ENCODE results near the gene OR6S1. TPM values are rescaled to one million over a fixed set of nuclear protein-coding genes. Genes with fewer than 3 reads are reported as not detected.

OR6S1 gene
- total RNA-seq, 1 experiment from 2014 or later: not detected

DNA sequence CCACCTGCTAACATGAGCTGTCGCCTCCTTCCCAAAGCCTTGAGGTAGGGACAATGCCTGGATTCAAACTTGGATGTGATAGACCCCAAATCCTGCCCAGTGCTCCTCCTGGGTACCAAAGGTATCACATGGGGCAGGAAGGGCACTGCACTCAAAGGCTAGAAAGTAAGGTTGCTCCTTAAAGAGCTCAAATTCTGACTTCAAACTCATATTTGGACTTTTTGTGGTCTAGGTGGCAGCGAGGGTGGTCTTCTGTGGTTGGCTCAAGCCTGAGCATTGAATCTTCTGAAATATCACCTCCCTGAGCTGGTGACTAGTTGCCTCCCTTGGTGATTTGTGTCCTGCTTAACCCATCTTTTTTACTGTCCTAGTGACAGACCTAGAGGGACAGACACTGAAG is 34.6 kb upstream of the OR6S1 start:
- ChIA-PET POLR2A (no interaction called here), CTCF (no interaction called here)
- no TSS peak for BruUV-seq (replicated peaks)
- Histone ChIP-seq H3K4me1 (ENCODE audit: control insufficient read depth, insufficient read depth, low read length) (peaks cover 16% of the 10 kb centered on the region), H3K4me3 (ENCODE audit: low read depth in 2 of 2, low read length in 2 of 2) (no peak overlapping the region), H3K27ac (ENCODE audit: low read length) (no peak overlapping the region), H3K36me3 (ENCODE audit: control insufficient read depth, insufficient read depth, low read length) (no peaks in the 10 kb centered on the region), H3K9me3 (ENCODE audit: control insufficient read depth, insufficient read depth, low read depth, low read length) (no peaks in the 10 kb centered on the region), H3K27me3 (ENCODE audit: control insufficient read depth, insufficient read depth, low read length) (no peaks in the 10 kb centered on the region)
- intact Hi-C loops (cut with micrococcal nuclease; ENCODE audit: unreplicated experiment): no loop called here
- DNase-seq (ENCODE audit: low read depth, low spot score): no peak
- in situ Hi-C loops (cut with HindIII; ENCODE audit: low pct_unique_long_range_greater_than_20kb, low sequenced_read_pairs): no loop called here
- no peak for ATAC-seq
- no peak for TF ChIP-seq TCF7L2 (IDR thresholded peaks at IDR 0.05; ENCODE audit: low read depth, low read length)
- no peak for TF ChIP-seq REST (IDR thresholded peaks at IDR 0.05; ENCODE audit: insufficient read depth in 1 of 2, low read depth in 2 of 2, low read length in 1 of 2)
- no peak for TF ChIP-seq POLR2AphosphoS5 (IDR thresholded peaks at IDR 0.05; ENCODE audit: low read depth, low read length)
- TF ChIP-seq, protein P1, sequence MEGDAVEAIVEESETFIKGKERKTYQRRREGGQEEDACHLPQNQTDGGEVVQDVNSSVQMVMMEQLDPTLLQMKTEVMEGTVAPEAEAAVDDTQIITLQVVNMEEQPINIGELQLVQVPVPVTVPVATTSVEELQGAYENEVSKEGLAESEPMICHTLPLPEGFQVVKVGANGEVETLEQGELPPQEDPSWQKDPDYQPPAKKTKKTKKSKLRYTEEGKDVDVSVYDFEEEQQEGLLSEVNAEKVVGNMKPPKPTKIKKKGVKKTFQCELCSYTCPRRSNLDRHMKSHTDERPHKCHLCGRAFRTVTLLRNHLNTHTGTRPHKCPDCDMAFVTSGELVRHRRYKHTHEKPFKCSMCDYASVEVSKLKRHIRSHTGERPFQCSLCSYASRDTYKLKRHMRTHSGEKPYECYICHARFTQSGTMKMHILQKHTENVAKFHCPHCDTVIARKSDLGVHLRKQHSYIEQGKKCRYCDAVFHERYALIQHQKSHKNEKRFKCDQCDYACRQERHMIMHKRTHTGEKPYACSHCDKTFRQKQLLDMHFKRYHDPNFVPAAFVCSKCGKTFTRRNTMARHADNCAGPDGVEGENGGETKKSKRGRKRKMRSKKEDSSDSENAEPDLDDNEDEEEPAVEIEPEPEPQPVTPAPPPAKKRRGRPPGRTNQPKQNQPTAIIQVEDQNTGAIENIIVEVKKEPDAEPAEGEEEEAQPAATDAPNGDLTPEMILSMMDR (IDR thresholded peaks at IDR 0.05): no peak
- TF ChIP-seq SIN3A (IDR thresholded peaks at IDR 0.05; ENCODE audit: borderline replicate concordance, insufficient read depth, low read depth, low read length): no peak

GRCh38 chr14:20675669-20676068 is 34.2 kb upstream of the OR6S1 start:
- Histone ChIP-seq H3K4me1 (ENCODE audit: control insufficient read depth, insufficient read depth, low read length) (peaks cover 18% of the 10 kb centered on the region), H3K9me3 (ENCODE audit: control insufficient read depth, insufficient read depth, low read depth, low read length) (no peaks in the 10 kb centered on the region), H3K27me3 (ENCODE audit: control insufficient read depth, insufficient read depth, low read length) (no peaks in the 10 kb centered on the region), H3K36me3 (ENCODE audit: control insufficient read depth, insufficient read depth, low read length) (no peaks in the 10 kb centered on the region), H3K4me3 (ENCODE audit: low read depth in 2 of 2, low read length in 2 of 2) (no peak overlapping the region), H3K27ac (ENCODE audit: low read length) (no peak overlapping the region)
- ChIA-PET CTCF (no interaction called here), POLR2A (no interaction called here)
- DNase-seq (ENCODE audit: low read depth, low spot score) (no peak), ATAC-seq (no peak)
- TF ChIP-seq REST (IDR thresholded peaks at IDR 0.05; ENCODE audit: insufficient read depth in 1 of 2, low read depth in 2 of 2, low read length in 1 of 2) (no peak), POLR2AphosphoS5 (IDR thresholded peaks at IDR 0.05; ENCODE audit: low read depth, low read length) (no peak), TCF7L2 (IDR thresholded peaks at IDR 0.05; ENCODE audit: low read depth, low read length) (no peak), SIN3A (IDR thresholded peaks at IDR 0.05; ENCODE audit: borderline replicate concordance, insufficient read depth, low read depth, low read length) (no peak)
- TF ChIP-seq, protein P1 (IDR thresholded peaks at IDR 0.05): no peak
- BruUV-seq (replicated peaks): no TSS peak
- intact Hi-C loops (cut with micrococcal nuclease; ENCODE audit: unreplicated experiment): no loop called here
- in situ Hi-C loops (cut with HindIII; ENCODE audit: low pct_unique_long_range_greater_than_20kb, low sequenced_read_pairs): no loop called here
